Astrocyte of the cerebellum (primary cell): ENCODE data around the gene NRARP.

Experiments
- DNase-seq: peaks from one replicate; pipeline ENCODE4 v3.0.0-alpha.2; 2011; ENCODE audit warnings: low read depth
- H3K4me3 ChIP-seq: 2 replicates; pipeline ENCODE4 v1.5.1; 2011; ENCODE audit warnings: mild to moderate bottlenecking, low read depth, low read length, moderate library complexity
- CTCF ChIP-seq: IDR thresholded peaks from 2 replicates; pipeline ENCODE4 v1.5.1; 2012; ENCODE audit warnings: low read length, low read depth, moderate library complexity, mild to moderate bottlenecking; ENCODE audit errors: missing control alignments
- in situ Hi-C: cut with HindIII; loops from 2 replicates; pipeline ENCODE4 v1.10.0; 2017; ENCODE audit warnings: low sequenced_read_pairs

The NRARP gene

GRCh38 chr9:137302118-137302448 is at the start of gene NRARP:
NRARP (minus strand) TSS chr9:137302271; CDS start chr9:137301928, 343 bp downstream.
- peak within 1 kb of the TSS; percentile 41 for H3K4me3 ChIP-seq
- DNase-seq: no peak
- in situ Hi-C loops: no loop called here
- no peak for TF ChIP-seq CTCF

- DNase-seq: no peak
- in situ Hi-C loops: no loop called here
These were observed 48.9 kb upstream of the NRARP start for GRCh38 chr9:137350696-137351584.

DNA sequence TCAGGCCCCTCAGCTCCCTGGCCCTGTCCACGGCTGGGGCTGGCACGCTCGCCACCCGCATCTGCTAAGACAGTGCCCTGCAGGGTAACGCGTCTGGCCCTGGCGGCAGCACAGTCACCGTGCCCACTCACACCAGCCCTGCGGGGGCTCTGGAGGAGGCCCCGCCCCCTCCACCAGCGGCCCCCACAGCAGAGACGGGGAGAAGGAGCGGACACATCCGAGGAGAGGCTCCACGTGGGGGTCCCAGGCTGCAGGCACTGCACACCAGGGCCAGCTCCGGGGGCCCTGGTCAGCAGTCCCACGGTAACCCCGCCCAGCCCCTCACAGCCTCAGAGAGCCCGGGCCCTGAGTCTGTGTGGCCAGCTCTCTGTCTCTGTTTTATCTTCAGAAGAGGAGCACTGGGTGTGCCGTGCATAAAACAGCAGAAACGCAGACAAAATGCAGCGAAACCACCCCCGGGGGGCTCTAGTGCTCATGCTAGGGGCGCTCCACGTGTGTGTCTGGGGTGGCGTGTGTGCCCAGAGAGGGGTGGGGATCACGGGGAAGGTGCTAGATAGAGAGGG is 47.5 kb upstream of the NRARP start:
- H3K4me3 ChIP-seq: no peak overlapping the region
- TF ChIP-seq CTCF: no peak
- no peak for DNase-seq
- in situ Hi-C loops: no loop called here

More at GRCh38 chr9:137350696-137351584, 48.9 kb upstream of the NRARP start:
- no peak for TF ChIP-seq CTCF
- H3K4me3 ChIP-seq: no peak overlapping the region

- no peak for TF ChIP-seq CTCF
- in situ Hi-C loops: no loop called here
- DNase-seq: no peak
These were observed 46.8 kb upstream of the NRARP start for GRCh38 chr9:137348769-137349470.

GRCh38 chr9:137347928-137348327 is 45.9 kb upstream of the NRARP start:
- in situ Hi-C loops: no loop called here
- H3K4me3 ChIP-seq: no peak overlapping the region
- no peak for DNase-seq

More at GRCh38 chr9:137348769-137349470, 46.8 kb upstream of the NRARP start:
- no peak overlapping the region for H3K4me3 ChIP-seq

More at GRCh38 chr9:137347928-137348327, 45.9 kb upstream of the NRARP start:
- no peak for TF ChIP-seq CTCF
